Body of pancreas (tissue), 4 donors: Measurements from ENCODE around the gene LRP8.

ENCODE experiments used
- CTCF ChIP-seq, 7 experiments: fragments of 450-650 bp in 4 of 7; fragments of 200-600 bp in 3 of 7; sonication (generic) in 3 of 7; IDR thresholded peaks; one replicate each; pipeline ENCODE4 v1.5.1; 2016 to 2019; ENCODE audit warnings: antibody characterized with exemption in 7 of 7
- POLR2A ChIP-seq, 3 donors: fragments of 450-650 bp; IDR thresholded peaks; one replicate each; pipeline ENCODE4 v1.6.1; 2016; ENCODE audit warnings: antibody characterized with exemption in 3 of 3, mild to moderate bottlenecking in 2 of 3

- TF ChIP-seq POLR2A (IDR thresholded peaks at IDR 0.05), result no peak
- TF ChIP-seq CTCF (IDR thresholded peaks at IDR 0.05), result no peak
Observed at GRCh38 chr1:53349369-53349835, 21.5 kb upstream of the LRP8 start.
